ENCODE measurements around the gene KRT72.

The KRT72 gene

DNA sequence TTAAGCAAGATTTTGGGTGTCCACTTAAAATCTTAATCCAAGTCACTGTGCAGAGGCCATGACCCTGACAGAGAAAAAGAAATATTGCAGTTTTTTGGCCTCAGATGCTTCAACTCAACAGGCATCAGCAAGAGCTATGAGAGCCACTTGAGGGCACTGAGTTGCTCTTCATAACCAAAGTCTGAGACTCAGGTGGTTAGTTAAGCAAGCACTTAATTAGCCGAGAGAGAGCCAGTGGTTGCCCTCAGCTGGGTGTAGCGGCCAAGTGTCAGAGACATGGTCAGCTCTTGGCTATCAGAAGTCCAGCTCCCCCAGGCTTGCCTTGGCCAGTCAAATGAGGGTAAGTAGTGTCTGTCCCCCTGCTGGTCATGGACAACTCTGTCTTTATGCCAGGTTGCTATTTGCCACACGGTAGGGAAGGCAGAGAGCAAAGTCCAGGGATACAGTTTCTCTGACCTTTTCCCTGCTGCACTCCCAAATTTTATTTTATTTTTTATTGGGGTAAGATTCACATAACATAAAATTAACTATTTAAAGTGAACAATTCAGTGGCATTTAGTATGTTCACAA, 39.3 kb downstream of the KRT72 start:
- Mint-ChIP-seq H3K27ac (no peak overlapping the region), H3K4me1 (ENCODE audit: low read depth) (no peaks in the 10 kb centered on the region), H3K4me3 (no peak overlapping the region), H3K27me3 (ENCODE audit: low read depth) (peaks cover 29% of the 10 kb centered on the region), H3K9me3 (no peaks in the 10 kb centered on the region), H3K36me3 (ENCODE audit: low read depth) (no peaks in the 10 kb centered on the region)

DNA sequence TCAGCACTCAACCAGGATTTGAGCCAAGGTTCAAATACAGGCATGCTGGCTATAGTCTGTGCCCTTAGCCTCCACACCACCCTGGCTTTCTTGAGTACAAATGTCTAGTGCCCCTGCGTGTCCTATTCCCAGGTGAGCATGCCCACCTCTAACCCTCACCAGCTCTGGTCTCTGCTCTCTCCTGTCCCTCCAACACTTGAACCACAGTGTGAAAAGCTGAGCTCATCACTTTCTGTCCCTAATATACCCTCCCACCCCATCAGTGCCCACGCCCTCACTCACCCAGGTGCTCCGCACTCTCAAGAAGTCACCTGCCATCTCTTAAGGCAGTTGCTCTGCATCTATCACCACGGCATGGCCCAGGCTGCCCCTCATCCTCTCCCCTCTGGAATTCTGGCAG, 41.3 kb downstream of the KRT72 start:
- Mint-ChIP-seq H3K4me3 (no peak overlapping the region), H3K4me1 (ENCODE audit: low read depth) (no peaks in the 10 kb centered on the region), H3K27me3 (ENCODE audit: low read depth) (peaks cover 29% of the 10 kb centered on the region), H3K27ac (no peak overlapping the region), H3K9me3 (no peaks in the 10 kb centered on the region), H3K36me3 (ENCODE audit: low read depth) (no peaks in the 10 kb centered on the region)

DNA sequence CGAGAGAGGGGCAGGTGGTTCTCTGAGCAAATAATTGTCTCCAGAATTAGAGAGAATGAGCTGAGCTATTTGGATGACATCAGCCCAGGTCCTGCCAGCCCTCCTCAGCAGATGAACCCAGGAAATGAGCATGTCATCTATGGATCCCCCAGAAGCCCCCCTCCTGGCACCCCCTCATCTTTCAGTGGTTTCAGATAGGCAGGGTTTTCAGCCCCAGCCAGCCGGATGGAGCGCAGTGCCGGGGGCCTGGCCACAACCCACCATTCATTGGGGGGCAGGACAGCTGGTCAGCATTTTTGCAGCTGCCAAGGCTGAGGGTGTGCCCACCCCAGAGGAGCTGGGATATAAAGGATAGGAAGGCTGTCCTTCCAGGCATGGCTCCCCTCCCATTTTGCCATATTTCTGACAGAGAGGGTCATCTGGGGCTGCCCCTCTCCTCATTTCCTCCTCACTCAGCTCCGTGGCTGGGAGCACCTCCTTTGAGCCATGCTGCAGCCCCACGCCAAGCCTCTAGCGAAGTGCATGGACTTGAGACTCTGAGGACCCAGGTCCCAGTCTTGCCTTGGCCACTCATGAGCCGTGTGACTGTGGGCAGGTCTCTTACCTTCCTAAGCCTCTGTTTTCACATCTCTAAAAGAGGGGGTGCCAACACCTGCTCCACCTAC, 42.4 kb downstream of the KRT72 start:
- H3K9me3 Mint-ChIP-seq, result no peaks in the 10 kb centered on the region
- H3K27me3 Mint-ChIP-seq (ENCODE audit: low read depth), result peaks cover 32% of the 10 kb centered on the region
- H3K27ac Mint-ChIP-seq, result no peak overlapping the region
- no peaks in the 10 kb centered on the region for H3K36me3 Mint-ChIP-seq (ENCODE audit: low read depth)
- H3K4me1 Mint-ChIP-seq (ENCODE audit: low read depth), result no peaks in the 10 kb centered on the region
- H3K4me3 Mint-ChIP-seq, result no peak overlapping the region

DNA sequence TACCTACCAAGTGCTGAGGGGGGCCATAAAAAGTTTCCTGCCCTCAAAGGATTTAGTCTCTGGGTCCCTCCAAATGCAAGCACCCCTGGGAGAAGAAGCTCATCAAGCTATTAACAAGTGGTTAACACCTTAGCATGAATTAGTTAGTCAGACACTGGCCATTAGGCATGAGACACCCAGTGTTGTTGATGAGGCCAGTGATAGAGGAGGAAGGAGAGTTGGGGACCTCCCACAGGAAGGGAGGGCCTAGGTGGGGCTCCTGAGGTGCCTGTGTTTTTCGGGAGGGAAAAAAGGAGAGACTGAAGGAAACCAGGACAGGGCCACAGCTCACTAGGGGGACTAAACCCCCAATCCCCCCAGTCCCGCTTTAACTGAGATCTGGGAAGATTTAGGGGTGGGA, 43.8 kb downstream of the KRT72 start:
- no peak overlapping the region for H3K27ac Mint-ChIP-seq
- H3K36me3 Mint-ChIP-seq (ENCODE audit: low read depth), result no peaks in the 10 kb centered on the region
- peaks cover 26% of the 10 kb centered on the region for H3K27me3 Mint-ChIP-seq (ENCODE audit: low read depth)
- H3K9me3 Mint-ChIP-seq, result no peaks in the 10 kb centered on the region
- no peak overlapping the region for H3K4me3 Mint-ChIP-seq
- no peaks in the 10 kb centered on the region for H3K4me1 Mint-ChIP-seq (ENCODE audit: low read depth)

DNA sequence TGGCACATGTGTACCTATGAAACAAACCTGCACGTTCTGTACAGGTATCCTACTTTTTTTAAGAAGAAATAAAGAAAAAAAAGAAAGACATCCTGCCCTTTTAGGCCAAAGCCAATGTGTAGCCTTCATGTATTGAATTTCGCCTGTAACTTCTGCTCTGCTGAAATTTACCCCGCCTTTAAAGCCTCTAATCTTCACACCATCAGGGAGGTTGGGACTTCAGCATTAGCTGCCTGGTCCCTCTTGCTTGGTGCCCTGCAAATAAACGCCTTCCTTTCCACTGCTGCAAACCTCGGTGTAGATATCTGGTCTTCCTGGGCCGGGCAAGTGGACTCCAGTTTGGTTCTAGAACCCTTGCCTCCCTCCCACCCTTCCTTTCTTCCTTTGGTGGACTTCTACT, 45.7 kb downstream of the KRT72 start:
- Mint-ChIP-seq H3K27ac (no peak overlapping the region), H3K9me3 (no peaks in the 10 kb centered on the region), H3K4me3 (no peak overlapping the region), H3K4me1 (ENCODE audit: low read depth) (no peaks in the 10 kb centered on the region), H3K36me3 (ENCODE audit: low read depth) (no peaks in the 10 kb centered on the region), H3K27me3 (ENCODE audit: low read depth) (peaks cover 26% of the 10 kb centered on the region)

DNA sequence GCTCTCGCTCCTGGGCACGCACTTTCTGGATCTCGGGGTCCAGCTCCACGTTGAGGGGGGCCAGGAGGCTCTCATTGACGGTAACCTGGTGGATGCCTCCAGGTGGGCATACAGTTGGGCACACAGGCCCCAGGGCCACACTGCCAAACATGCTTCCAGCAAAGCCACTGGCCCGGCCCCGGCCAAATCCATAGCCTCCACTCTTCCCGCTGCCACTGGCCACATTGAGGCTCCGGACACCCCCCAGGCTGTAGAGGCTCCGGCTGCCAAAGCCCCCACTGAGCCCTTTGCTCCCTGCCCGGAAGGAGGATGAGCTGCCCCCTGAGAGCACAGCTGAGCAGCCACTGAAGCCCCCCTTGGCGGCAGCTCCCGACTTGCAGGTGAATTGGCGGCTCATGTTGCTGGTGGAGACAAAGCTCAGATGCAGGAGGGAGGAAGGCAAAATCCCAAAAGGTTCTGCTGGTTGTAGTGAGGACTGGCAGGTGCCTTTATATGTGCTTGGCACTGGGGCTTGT, 48.5 kb downstream of the KRT72 start, which contains the start of gene KRT71:
TSS of gene KRT71 (minus strand) at position 465 of the 515 bp plus-strand sequence. CDS start at position 397, 68 bp downstream.
- H3K27ac Mint-ChIP-seq, result no peak within 1 kb of the TSS

DNA sequence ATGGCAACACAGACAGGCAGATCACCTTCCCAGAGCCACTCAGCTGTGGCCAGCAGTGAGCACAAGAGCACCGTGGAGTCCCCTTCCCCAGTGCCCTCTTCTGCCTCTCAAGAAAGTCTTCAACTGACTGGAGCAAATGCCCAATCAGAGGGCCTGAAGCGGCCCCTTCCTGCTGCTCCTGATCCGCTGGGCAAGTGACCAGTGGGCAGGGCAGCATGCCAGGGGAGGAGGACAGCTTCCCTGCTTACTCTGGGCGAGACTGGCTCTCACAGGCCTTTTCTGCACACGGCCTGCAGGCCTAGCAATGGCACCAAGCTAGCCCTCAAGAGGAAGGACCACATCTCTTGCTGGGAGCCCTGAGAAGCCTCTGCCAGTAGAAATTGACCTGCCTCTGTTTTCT, 49.2 kb downstream of the KRT72 start:
- Mint-ChIP-seq H3K36me3 (ENCODE audit: low read depth) (no peaks in the 10 kb centered on the region), H3K27me3 (ENCODE audit: low read depth) (peaks cover 21% of the 10 kb centered on the region), H3K27ac (no peak overlapping the region), H3K4me1 (ENCODE audit: low read depth) (no peaks in the 10 kb centered on the region), H3K9me3 (no peaks in the 10 kb centered on the region), H3K4me3 (no peak overlapping the region)

More for the DNA sequence above, 48.5 kb downstream of the KRT72 start, which contains the start of gene KRT71:
- H3K27me3 Mint-ChIP-seq (ENCODE audit: low read depth), result peaks cover 21% of the 10 kb centered on the region
- no peaks in the 10 kb centered on the region for H3K36me3 Mint-ChIP-seq (ENCODE audit: low read depth)
- H3K9me3 Mint-ChIP-seq, result no peaks in the 10 kb centered on the region
- H3K4me3 Mint-ChIP-seq, result no peak within 1 kb of the TSS
- no peaks in the 10 kb centered on the region for H3K4me1 Mint-ChIP-seq (ENCODE audit: low read depth)

DNA sequence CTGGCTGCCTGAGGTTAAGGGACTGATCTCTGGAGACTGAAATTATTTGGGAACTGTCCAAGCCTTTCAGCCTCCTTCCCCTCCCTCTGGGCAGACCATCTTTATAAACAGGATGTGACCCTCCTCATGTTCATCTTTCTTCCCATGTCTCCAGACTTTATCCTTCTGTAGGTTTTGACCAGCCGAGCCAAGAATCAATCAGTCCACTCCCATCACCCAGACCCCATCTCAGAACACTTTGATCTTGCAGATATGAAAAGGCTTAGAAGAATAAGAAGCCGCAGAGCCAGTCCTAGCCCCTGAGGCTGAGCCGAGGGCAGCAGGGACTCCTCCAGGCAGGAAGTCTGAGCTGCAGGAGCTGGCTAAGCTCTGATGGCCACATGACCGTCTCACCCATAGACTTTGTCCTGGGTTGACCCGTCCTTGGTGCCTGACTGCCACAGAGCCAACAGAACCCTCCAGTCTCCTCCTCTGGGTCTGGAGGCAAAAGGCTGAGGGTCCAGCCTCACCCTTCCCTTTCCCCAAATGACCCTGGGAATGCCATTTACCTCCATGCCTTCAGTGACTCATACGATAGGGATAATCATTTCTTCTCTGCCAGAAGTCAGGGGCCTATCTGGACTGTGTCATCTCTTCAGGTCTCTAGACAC, 49.9 kb downstream of the KRT72 start:
- no peaks in the 10 kb centered on the region for H3K9me3 Mint-ChIP-seq
- no peak overlapping the region for H3K27ac Mint-ChIP-seq
- no peak overlapping the region for H3K4me3 Mint-ChIP-seq
- peaks cover 21% of the 10 kb centered on the region for H3K27me3 Mint-ChIP-seq (ENCODE audit: low read depth)
- no peaks in the 10 kb centered on the region for H3K36me3 Mint-ChIP-seq (ENCODE audit: low read depth)
- H3K4me1 Mint-ChIP-seq (ENCODE audit: low read depth), result no peaks in the 10 kb centered on the region

DNA sequence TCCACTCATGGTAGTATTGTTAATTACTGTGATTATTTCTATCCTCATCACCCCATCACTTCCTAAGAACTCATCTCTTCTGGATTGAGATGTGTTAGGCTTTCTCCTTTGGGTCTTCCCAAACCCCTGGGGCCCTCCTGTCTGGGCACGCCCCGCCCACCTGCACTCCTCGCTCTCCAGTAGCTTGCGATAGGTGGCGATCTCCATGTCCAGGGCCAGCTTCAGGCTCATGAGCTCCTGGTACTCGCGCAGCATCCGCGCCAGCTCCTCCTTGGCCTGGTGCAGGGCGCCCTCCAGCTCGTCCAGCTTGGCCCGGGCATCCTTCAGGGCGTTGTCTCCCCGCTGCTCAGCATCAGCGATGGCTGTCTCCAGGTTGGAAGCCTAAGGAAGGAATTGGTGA, 55.1 kb downstream of the KRT72 start:
- no peaks in the 10 kb centered on the region for H3K36me3 Mint-ChIP-seq (ENCODE audit: low read depth)

DNA sequence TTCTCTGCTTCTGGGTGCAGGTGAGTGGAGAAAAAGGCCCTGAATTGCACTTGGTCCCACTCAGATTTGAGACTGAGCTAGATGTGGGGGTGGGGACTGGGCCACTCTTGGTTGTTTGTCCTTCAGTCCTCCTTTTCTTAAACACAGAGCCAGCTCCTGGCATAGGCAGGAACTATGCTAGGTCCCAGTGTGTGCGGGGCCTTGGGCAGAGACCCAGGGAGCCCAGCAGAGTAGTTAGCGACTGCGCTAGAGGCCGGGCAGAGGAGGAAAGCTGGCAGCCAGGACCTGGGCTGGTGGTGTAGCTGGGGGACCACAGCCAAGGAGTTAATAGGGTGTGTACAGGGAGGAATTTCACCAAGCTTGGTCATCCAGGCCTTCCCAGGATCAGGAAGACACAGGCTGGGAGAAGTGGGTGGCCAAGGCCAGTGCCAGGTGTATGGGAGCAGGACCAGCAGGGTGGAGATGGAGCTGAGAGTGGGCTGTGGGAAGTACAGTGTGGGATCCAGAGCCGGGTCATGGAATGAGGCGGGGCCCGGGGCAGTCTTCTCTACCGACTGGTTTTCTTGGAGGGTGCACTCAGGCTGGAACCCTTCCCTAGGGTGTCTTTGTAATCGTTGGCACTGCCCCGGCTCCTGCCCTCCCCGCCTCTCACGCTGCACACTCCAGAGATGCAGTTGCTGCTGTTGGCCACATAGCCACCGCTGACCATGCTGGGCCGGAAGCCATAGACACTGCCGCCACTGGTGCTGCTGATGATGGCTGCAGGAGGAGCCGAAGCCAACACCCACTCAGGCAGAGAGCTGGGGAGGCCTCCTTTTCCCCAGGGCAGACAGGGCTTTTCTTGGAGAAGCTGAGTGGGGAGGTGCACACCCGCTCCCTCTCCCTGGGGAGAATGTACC, 57.0 kb downstream of the KRT72 start:
- Mint-ChIP-seq H3K27ac (no peak overlapping the region), H3K9me3 (no peaks in the 10 kb centered on the region), H3K36me3 (ENCODE audit: low read depth) (no peaks in the 10 kb centered on the region), H3K4me1 (ENCODE audit: low read depth) (peaks cover 3% of the 10 kb centered on the region), H3K4me3 (no peak overlapping the region), H3K27me3 (ENCODE audit: low read depth) (no peaks in the 10 kb centered on the region)

More for the DNA sequence above, 55.1 kb downstream of the KRT72 start:
- Mint-ChIP-seq H3K27me3 (ENCODE audit: low read depth) (peaks cover 6% of the 10 kb centered on the region), H3K4me3 (no peak overlapping the region), H3K27ac (no peak overlapping the region), H3K4me1 (ENCODE audit: low read depth) (peaks cover 3% of the 10 kb centered on the region), H3K9me3 (no peaks in the 10 kb centered on the region)

DNA sequence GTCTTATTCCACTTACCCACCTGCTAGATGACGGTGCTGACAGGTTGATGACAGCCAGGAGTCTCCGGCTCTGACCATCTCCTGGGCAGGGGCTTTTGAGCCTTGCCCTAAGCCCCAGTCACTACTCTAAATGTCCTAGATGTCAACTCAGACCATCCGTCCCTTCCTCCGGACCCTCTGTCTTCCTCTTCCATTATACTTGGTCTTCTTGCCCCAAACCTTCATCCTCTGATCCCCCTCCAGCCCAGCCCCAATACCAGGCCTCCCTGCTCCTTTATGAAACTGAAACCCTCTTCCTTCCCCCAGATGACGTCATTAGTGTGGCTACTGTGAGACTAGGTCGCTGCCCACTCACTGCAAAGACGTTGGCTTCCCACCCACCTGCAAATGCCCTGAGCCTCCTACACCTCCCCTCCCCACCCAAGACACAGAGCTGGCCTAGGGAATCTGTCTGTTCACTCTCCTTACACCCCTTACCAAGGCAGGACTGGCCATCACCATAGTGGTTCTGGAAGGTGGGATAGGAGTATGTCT, 58.4 kb downstream of the KRT72 start:
- no peaks in the 10 kb centered on the region for H3K27me3 Mint-ChIP-seq (ENCODE audit: low read depth)
- H3K4me1 Mint-ChIP-seq (ENCODE audit: low read depth), result peaks cover 3% of the 10 kb centered on the region
- H3K27ac Mint-ChIP-seq, result no peak overlapping the region
- no peaks in the 10 kb centered on the region for H3K9me3 Mint-ChIP-seq
- no peaks in the 10 kb centered on the region for H3K36me3 Mint-ChIP-seq (ENCODE audit: low read depth)
- H3K4me3 Mint-ChIP-seq, result no peak overlapping the region

DNA sequence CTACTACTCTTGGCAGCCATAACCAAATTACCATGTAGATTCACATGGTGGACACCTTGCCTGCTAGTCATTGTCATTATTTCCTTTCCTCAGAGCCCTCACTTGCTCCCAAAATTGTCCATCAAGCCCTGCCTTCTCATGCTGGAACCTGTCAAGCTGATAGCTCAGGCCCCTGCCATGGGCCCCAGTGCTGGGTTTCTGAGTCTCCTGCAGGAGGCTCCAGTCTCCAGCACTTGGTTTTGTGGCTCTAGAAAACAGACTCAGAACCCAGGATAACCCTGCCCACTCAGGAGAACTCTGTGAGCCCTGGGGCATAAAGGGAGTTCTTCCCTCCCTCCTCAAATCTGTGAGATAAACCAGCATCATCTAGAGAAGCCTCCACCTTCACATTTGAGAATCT, 59.1 kb downstream of the KRT72 start:
- H3K4me3 Mint-ChIP-seq, result no peak overlapping the region
- no peaks in the 10 kb centered on the region for H3K36me3 Mint-ChIP-seq (ENCODE audit: low read depth)
- H3K9me3 Mint-ChIP-seq, result no peaks in the 10 kb centered on the region
- peaks cover 3% of the 10 kb centered on the region for H3K4me1 Mint-ChIP-seq (ENCODE audit: low read depth)
- no peaks in the 10 kb centered on the region for H3K27me3 Mint-ChIP-seq (ENCODE audit: low read depth)
- no peak overlapping the region for H3K27ac Mint-ChIP-seq

DNA sequence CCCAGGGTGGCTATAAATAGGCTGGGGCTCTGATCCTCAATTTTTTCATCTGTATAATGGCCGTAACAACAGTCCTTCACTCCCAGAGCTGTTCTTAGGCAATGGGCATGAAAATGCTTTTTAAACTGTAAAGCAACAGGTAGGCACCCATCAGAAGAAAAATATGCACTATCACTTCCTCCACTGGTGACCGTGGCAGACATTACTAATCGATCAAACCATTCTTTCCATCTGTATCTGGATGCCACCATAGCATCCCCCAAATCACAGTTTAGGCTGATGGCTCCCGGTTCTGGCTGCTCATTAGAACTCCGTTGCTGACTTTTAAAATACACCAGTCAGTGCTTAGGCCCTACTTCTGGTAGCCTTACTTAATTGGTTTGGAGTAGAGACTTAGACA, 59.6 kb downstream of the KRT72 start:
- Mint-ChIP-seq H3K27ac (no peak overlapping the region), H3K9me3 (no peaks in the 10 kb centered on the region), H3K27me3 (ENCODE audit: low read depth) (no peaks in the 10 kb centered on the region), H3K36me3 (ENCODE audit: low read depth) (no peaks in the 10 kb centered on the region), H3K4me1 (ENCODE audit: low read depth) (peaks cover 3% of the 10 kb centered on the region), H3K4me3 (no peak overlapping the region)

DNA sequence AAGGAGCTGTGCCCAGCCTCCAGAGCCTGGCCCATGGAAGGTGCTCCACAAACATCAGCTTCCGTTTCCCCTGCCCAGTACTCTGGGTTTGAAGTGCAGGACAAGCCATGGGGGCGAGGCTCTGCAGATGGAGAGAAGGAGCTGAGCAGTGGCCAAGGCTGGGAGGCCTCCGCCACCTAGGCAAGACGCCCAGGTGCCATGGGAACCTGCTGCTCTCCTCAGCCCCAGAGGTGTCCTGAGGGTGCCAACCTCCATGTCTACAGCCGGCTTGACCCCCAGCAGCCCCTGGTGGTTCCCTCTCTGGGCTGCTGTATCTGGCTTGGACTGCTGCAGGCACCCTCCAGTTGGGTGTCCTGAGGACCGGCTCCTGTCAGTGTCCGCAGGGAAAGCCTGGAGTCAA, 60.7 kb downstream of the KRT72 start:
- H3K27ac Mint-ChIP-seq, result no peak overlapping the region
- no peaks in the 10 kb centered on the region for H3K27me3 Mint-ChIP-seq (ENCODE audit: low read depth)
- H3K4me1 Mint-ChIP-seq (ENCODE audit: low read depth), result peaks cover 3% of the 10 kb centered on the region
- H3K4me3 Mint-ChIP-seq, result no peak overlapping the region
- H3K36me3 Mint-ChIP-seq (ENCODE audit: low read depth), result no peaks in the 10 kb centered on the region
- no peaks in the 10 kb centered on the region for H3K9me3 Mint-ChIP-seq

Measured in T-helper 1 cell treated with Interleukin-12 subunit alpha and Interleukin-12 subunit beta and Interleukin-4 antibody, amounts not matched to agents 30 μg/mL and 1 μg/mL, for 36 hours (primary cell).